Esophagus muscularis mucosa (tissue), 3 donors: ENCODE results near the gene LRMDA.

Experiments
- CTCF ChIP-seq, 3 experiments: fragments of 200-600 bp in 2 of 3; fragments of 450-650 bp in 1 of 3; sonication (generic) in 2 of 3; IDR thresholded peaks; one replicate each; pipeline ENCODE4 v1.5.1; 2017 to 2019; ENCODE audit warnings: antibody characterized with exemption in 3 of 3, mild to moderate bottlenecking in 2 of 3, moderate library complexity in 1 of 3
- POLR2A ChIP-seq: fragments of 450-650 bp; IDR thresholded peaks from one replicate; pipeline ENCODE4 v1.6.1; 2017; ENCODE audit warnings: antibody characterized with exemption, moderate library complexity, mild to moderate bottlenecking, low read depth
- POLR2AphosphoS5 ChIP-seq, 2 donors: sonication (generic); formaldehyde crosslinking; IDR thresholded peaks; one replicate each; pipeline ENCODE4 v1.6.1; 2017; ENCODE audit warnings: antibody characterized with exemption in 2 of 2

DNA sequence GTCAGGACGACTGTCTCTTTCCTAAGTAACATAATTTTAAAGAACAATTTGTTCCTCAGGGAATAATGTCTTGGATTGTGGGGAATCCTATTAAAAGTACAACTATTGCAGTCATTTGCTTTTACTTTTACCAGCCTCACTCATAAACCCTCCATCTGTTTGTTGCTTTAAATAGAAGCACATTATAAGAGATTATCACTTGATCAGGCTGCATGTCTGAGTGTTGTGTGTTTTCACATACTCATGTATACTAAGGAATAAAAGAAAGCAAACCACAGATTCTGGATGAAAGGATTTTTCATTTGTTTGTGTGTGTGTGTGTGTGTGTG is 1128.4 kb downstream of the LRMDA start:
- TF ChIP-seq POLR2AphosphoS5 (IDR thresholded peaks at IDR 0.05): no peak
- no peak for TF ChIP-seq CTCF (IDR thresholded peaks at IDR 0.05)
- TF ChIP-seq POLR2A: no peak
